Stimulated activated CD8-positive, alpha-beta memory T cell treated with anti-CD3 and anti-CD28 coated beads, Interleukin-7, amount 100 ng/mL, for 48 hours (primary cell): Measurements from ENCODE around the gene USP10.
"Not testable (repeated sequence)": the region's sequence is repeated elsewhere in the genome, so short reads cannot be mapped to it uniquely, and the experiment has no call there.

Experiments
- DNase-seq, 2 donors: peaks; one replicate each; pipeline ENCODE4 v3.0.0-alpha.2; 2020; ENCODE audit warnings: low read depth in 1 of 2; ENCODE audit errors: extremely low read depth in 1 of 2

The USP10 gene

DNA sequence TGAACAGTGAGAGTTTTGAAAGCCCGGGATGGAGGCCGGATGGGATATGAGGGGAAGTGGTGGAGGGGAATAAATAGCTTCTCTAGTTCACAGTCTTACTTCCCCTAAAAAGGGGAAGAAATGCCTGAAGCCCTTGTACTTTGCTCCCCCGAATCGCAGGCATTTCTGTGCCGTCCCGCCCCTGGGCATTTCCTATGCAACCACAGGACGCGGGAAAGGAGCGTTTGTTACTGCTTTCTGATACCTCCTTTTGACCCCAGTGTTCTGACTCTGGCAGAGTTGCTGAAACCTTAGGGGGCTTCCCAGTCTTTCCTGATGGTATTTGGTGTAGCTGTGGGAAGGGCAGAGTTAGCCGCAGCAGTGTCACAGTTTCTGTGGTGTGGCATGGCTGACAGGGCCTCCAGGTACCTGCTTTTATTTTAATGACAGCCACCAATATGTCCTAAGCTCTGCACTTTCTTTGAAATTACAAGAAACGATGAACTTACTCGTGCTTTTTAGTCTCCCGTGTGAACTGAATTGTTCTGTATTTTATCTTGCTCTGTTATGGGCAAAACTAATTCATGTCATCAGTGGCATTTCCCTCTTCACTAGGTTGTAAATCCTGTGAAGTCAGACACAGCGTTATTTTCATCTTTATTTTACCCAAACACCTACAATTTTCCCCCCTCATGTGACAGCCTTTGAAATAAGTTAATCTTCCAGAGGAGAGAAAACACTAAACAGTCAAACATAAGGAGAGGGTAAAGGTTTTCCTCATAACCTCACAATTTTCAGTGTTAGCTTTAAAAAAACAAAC is 27.1 kb downstream of the USP10 start:
- DNase-seq = no peak

- DNase-seq = no peak
Observed at GRCh38 chr16:84728853-84729424, 29.1 kb downstream of the USP10 start.

DNA sequence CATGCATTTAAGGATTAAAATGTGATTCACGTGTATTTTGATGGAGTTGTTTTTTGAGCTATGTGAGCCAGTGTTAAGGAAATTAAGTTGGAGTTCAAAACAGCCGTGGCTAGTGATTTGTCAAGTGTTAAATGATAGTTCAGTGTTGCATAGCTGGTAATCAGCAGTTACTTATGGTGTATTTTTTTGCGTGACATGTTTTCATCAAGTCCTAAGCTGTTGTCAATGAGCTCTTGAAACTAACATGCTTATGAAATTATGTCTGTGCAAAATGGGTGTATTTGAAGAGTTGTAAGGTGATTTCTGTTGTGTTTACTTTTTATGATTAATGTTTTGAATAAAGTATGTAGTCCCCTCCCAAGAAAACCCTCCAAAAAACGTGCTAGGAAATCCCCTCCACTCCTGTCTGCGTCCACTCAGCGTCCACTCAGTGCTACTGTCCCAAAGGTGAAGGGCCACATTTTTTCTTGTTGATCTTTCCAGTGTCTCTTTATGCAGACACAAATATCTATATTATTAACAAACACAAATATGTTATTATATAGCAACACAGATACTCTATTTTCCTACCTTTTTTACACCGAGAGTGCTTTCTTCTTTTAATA is 30.0 kb downstream of the USP10 start:
- no peak for DNase-seq

DNA sequence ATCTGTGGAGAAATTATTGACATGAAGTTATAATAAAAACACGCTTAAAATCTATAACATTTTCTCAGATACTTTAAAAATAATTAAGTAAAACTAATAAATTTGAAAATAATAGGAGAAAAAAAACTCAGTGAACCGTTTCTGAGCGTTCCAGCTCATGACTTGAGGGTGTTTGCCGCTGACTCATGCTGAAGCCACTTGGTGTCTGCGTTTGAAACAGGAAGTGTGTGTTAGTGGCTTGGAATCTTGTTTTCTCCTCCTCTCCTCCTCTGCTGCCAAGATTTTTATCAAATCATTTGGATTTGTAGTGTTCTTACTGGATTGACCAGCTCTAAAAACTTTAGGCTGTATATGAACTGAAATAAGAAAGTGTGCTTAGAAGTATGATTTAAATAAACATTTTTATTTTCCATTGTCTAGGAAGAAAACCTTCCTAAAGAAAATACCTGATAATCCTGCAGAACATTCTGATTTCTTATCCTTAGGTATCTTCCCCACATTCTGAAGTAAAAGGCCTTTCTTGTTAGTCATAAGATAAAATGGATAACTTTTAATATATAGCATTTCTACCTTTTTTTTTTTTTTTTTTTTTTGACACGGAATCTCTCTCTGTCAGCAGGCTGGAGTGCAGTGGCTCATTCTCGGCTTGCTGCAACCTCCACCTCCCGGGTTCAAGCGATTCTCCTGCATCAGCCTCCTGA is 30.8 kb downstream of the USP10 start:
- DNase-seq = no peak

GRCh38 chr16:84732332-84732673 is 32.5 kb downstream of the USP10 start:
- not testable (repeated sequence) for DNase-seq

DNA sequence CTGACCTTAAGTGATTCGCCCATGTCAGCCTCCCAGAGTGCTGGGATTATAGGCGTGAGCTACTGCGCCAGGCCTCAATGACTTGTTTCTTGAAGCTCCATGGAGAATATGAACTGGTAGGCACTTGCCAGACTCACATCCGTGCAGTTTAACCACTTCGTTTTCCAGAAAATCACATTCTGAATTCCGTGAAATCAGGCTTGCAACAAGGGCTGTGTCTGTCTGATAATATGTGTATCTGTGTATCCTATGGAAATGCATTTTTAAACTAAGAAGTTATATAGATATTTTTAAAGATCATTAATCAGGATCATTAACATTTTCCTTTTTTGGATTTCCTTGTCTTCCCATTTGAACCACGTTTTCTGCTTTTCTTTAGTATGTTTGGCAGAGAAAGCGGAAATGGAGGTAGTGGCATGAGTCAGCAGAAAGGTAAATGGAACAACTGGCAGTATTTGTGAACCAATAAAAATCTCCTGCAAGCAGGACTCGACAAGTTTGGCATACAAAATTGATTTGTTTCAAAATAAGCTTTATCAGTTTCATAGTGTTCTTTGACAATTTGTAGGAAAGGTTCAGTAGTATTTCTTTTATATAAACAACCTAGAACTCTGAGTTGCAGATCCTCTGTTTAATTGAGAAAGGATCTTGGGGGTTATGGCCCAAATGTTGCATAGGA is 33.0 kb downstream of the USP10 start:
- DNase-seq = no peak

DNA sequence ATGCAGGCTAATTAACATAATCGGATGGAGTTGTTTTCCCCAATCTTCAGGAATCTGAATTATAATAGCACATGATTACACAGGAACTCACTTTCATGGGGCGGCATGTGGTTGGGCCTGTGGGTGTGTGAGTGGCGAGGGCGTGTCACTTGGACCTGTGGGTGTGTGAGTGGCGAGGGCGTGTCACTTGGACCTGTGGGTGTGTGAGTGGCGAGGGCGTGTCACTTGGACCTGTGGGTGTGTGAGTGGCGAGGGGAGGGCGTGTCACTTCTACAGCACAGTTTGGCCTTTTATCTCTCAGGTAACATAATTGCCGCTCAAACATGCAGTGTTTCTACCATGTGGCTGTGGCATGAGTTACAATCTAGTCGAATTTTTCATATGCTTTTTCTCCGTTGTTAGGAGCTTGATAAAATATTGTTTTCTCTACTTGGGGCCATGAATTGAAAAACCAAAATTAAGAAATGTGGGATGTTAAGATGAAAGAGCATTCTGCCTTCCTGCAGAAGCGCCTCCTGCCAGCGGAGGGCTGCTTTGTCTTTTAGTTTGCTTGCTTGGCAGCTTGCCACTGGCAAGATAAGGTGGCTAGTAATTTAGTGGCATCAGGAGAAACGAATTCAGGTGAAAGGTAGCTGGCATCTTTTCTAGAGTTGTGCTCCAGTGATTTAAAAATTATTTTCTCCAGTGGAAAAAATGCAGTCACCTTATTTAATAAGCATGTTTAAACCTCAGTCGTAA is 36.2 kb downstream of the USP10 start:
- DNase-seq = no peak

DNA sequence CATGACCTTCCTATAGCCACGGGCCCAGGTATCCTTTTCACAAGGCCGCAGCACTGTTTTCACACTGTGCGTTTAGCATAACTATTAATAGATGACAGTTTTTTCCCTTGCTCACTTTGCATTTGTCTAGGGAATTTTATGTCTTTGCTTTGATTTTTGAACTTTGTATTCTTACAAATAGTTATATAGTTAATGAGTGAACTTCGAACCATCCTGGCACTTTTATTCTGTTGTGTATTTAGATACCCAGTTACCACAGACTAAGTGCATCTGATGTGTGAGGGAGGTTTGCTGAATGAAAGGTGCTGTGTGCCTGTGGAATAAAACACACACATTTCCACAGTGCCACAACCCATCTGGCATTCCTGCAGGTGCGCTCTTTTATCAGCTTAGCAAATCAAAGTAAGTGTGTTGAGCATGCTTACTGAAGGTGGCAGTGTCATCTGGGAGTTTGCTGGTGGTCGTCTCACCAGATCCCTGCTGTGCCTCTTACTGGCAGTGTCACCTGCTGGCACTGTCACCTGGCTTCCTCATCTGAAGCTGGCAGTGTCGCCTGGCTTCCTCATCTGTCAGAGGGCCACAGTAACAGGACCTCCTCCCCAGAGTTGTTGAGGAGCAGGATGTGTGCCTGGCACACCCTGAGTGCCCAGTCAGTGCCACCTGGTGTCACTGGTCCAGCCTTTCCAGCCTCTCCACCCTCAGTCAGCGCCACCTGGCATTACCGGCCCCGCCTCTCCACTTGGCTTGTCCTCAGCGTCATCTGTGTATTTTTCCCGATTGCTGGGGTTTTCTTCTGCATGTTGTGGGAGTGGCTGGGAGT is 37.6 kb downstream of the USP10 start:
- DNase-seq = no peak

GRCh38 chr16:84738255-84739038 is 38.6 kb downstream of the USP10 start:
- peak; percentile 36 to 60 for DNase-seq

DNA sequence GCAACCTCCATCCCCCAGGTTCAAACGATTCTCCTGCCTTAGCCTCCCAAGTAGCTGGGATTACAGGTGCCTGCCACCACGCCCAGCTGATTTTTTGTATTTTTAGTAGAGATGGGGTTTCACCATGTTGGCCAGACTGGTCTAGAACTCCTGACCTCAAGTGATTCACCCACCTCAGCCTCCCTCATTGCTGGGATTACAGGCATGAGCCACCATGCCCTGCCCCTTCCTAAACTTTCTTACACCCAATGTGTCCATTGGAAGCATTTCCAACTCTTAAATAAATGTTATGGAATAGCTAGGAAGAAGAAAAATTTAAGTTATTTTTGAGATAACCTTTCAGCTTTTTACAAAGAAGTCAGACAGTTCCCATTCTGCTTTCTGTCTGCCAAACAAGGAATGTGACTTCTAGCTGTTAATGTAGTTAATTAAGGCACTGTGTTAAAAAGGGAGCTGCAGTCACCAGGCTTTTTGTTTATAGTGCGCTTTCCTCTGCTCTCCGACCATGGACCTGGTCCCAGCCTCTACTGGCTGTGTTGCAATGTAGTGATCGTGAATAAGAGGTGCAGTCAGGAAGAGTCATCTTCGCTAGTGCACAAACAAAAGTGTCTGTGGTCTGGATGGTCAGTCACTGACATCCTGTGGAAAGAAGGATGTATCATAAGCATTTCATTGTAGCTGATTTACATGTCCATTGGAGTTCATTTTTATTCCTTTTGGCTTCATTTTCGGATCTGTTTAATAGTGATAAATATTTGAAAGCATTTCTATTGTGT is 39.7 kb downstream of the USP10 start:
- DNase-seq = no peak

GRCh38 chr16:84740596-84741116 is 40.9 kb downstream of the USP10 start:
- no peak for DNase-seq

DNA sequence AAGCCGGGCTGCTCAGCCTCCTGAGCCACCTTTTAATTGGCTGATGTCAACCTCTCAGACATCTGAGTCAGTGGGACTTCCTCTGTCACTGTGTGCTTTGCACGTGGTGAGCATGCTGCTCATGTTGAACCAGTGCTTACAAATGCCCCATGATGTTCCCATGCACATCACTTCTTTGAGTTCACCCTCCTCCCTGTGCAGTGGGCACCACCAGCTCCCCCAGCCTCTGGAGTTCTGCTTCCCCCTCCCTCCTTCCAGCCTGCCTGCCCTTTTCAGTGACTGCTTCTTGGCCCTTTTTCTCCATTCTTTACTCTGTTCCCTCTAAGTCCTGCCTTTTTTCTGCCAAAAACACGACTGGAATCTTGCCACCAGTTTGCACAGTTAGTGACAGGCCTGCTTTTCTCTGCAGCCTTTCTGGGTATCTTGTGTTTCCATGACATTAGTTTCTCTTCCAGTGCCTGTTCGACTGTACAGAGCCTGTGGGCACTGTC is 41.6 kb downstream of the USP10 start:
- DNase-seq = no peak

- no peak for DNase-seq
Observed at GRCh38 chr16:84742641-84743092, 42.9 kb downstream of the USP10 start.

DNA sequence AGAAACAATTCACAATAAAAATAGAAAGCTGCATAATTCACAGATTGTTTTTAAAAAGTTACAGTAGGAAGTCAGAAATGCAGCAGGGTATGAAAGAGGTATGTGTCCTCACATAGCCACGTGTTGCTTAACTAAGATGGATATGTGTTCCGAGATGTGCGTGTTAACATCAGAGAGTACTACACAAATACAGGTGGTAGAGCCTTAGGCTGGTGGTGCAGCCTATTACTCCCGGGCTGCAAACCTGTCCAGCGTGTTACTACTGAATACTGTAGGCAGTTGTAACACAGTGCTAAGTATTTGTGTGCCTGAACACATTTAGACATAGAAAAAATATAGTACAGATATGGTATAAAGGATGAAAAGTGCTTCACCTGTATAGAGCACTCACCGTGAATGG is 46.4 kb downstream of the USP10 start:
- no peak for DNase-seq

DNA sequence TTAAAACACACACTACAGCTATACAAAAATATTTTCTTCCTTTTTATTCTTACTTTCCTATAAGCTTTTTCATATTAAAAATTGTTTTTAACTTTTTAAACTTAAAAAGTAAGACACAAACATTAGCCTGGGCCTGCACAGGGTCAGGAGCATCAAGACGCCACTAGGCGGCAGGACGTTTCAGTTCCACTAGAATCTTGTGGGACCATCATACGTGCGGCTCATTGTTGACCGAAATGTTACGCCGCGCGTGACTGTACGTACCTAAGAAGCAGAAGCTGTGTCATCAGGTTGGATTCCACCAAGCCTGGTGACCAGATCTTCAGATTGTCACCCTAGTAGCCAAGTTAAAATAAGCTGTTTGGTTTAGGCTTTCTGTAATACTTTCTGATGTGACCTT is 47.1 kb downstream of the USP10 start:
- DNase-seq = no peak

DNA sequence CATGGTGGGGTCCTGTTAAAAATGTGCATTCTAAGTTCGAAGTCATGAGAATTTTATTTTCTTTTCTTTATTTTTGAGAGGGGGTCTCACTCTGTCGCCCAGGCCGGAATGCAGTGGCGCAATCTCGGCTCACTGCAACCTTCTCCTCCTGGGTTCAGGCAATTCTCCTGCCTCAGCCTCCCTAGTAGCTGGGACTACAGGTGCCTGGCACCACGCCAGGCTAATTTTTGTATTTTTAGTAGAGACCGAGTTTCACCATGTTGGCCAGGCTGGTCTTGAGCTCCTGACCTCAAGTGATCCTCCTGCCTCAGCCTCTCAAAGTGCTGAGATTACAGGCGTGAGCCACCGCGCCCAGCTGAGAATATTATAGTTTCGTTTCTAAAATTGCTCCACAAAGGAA is 48.4 kb downstream of the USP10 start:
- not testable (repeated sequence) for DNase-seq

- DNase-seq = no peak
Observed at GRCh38 chr16:84749072-84749471, 49.3 kb downstream of the USP10 start.

DNA sequence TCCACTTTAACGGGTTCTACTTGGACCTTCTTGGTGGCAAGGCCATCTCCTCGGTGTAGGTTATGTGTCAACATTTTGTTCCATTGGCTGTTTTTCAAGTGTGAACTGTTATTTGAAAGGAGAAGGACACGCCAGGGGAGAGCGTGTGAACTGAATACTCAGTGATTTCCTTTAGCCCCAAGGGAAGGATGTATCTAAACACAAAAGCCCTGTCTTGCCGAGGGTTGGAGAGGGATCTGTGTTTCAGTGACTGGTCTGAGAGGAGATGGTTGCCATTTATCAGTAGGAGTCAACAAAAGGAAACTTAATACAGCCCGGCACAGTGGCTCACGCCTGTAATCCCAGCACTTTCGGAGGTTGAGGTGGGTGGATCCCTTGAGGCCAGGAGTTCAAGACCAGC is 50.0 kb downstream of the USP10 start:
- DNase-seq = no peak
